ENCODE data around the gene NELL1. TPM values are rescaled to one million over a fixed set of nuclear protein-coding genes. Genes with fewer than 3 reads are reported as not detected.

Gene NELL1
- total RNA-seq, 2 donors from 2014 or later, result 0.09 to 0.11 TPM

GRCh38 chr11:21254055-21254454 is 584.7 kb downstream of the NELL1 start:
- H3K9me3 Mint-ChIP-seq, result peaks cover 1% of the 10 kb centered on the region
- DNase-seq, result no peak
- H3K4me3 ChIP-seq (ENCODE audit: low read length), result no peak overlapping the region
- H3K27ac ChIP-seq (ENCODE audit: low read depth, low read length), result no peak overlapping the region
- H3K4me1 ChIP-seq (ENCODE audit: control insufficient read depth, insufficient read depth, low read length), result no peaks in the 10 kb centered on the region
- H3K9me3 ChIP-seq (ENCODE audit: control insufficient read depth, low read length), result no peaks in the 10 kb centered on the region
- no peak overlapping the region for H3K27ac Mint-ChIP-seq
- peaks cover 11% of the 10 kb centered on the region for H3K27me3 ChIP-seq (ENCODE audit: control insufficient read depth, insufficient read depth, low read length, poor library complexity, severe bottlenecking)
- H3K27me3 Mint-ChIP-seq (ENCODE audit: insufficient read depth), result peaks cover 10% of the 10 kb centered on the region
- H3K4me3 Mint-ChIP-seq, result no peak overlapping the region
- H3K36me3 Mint-ChIP-seq (ENCODE audit: low read depth), result no peaks in the 10 kb centered on the region
- no peak overlapping the region for H3K9ac ChIP-seq (ENCODE audit: extremely low read depth, low read length, poor library complexity, severe bottlenecking)
- no peak for TF ChIP-seq CTCF (conservative IDR thresholded peaks at IDR 0.05)
- peaks cover 12% of the 10 kb centered on the region for H3K4me1 Mint-ChIP-seq
- no peaks in the 10 kb centered on the region for H3K36me3 ChIP-seq (ENCODE audit: control insufficient read depth, insufficient read depth, low read length)

- H3K4me1 ChIP-seq (ENCODE audit: control insufficient read depth, insufficient read depth, low read length), result no peaks in the 10 kb centered on the region
- no peak overlapping the region for H3K27ac ChIP-seq (ENCODE audit: low read depth, low read length)
- no peak overlapping the region for H3K4me3 ChIP-seq (ENCODE audit: low read length)
- TF ChIP-seq CTCF (conservative IDR thresholded peaks at IDR 0.05), result no peak
- no peaks in the 10 kb centered on the region for H3K9me3 ChIP-seq (ENCODE audit: control insufficient read depth, low read length)
- 86 to 100% methylated on average over 3 of the region's 3 CpGs for WGBS, 2 experiments (ENCODE audit: insufficient coverage in 1 of 2, insufficient read length in 1 of 2)
- H3K9ac ChIP-seq (ENCODE audit: extremely low read depth, low read length, poor library complexity, severe bottlenecking), result no peak overlapping the region
- Mint-ChIP-seq H3K36me3 (ENCODE audit: low read depth) (no peaks in the 10 kb centered on the region), H3K9me3 (peaks cover 1% of the 10 kb centered on the region), H3K4me1 (peaks cover 7% of the 10 kb centered on the region), H3K4me3 (no peak overlapping the region), H3K27ac (no peak overlapping the region), H3K27me3 (ENCODE audit: insufficient read depth) (peaks cover 10% of the 10 kb centered on the region)
- peaks cover 11% of the 10 kb centered on the region for H3K27me3 ChIP-seq (ENCODE audit: control insufficient read depth, insufficient read depth, low read length, poor library complexity, severe bottlenecking)
- no peaks in the 10 kb centered on the region for H3K36me3 ChIP-seq (ENCODE audit: control insufficient read depth, insufficient read depth, low read length)
- DNase-seq, result no peak
Measured at GRCh38 chr11:21254790-21255189, 585.4 kb downstream of the NELL1 start.

- no peak overlapping the region for H3K27ac ChIP-seq (ENCODE audit: low read depth, low read length)
- no peak for TF ChIP-seq CTCF (conservative IDR thresholded peaks at IDR 0.05)
- H3K9ac ChIP-seq (ENCODE audit: extremely low read depth, low read length, poor library complexity, severe bottlenecking), result no peak overlapping the region
- no peak overlapping the region for H3K4me3 Mint-ChIP-seq
- no peaks in the 10 kb centered on the region for H3K36me3 ChIP-seq (ENCODE audit: control insufficient read depth, insufficient read depth, low read length)
- no peak overlapping the region for H3K27ac Mint-ChIP-seq
- peaks cover 3% of the 10 kb centered on the region for H3K4me1 Mint-ChIP-seq
- peaks cover 5% of the 10 kb centered on the region for H3K27me3 Mint-ChIP-seq (ENCODE audit: insufficient read depth)
- no peak for DNase-seq
- peaks cover 1% of the 10 kb centered on the region for H3K9me3 Mint-ChIP-seq
- H3K9me3 ChIP-seq (ENCODE audit: control insufficient read depth, low read length), result no peaks in the 10 kb centered on the region
- H3K27me3 ChIP-seq (ENCODE audit: control insufficient read depth, insufficient read depth, low read length, poor library complexity, severe bottlenecking), result peaks cover 7% of the 10 kb centered on the region
- peaks cover 3% of the 10 kb centered on the region for H3K4me1 ChIP-seq (ENCODE audit: control insufficient read depth, insufficient read depth, low read length)
- H3K36me3 Mint-ChIP-seq (ENCODE audit: low read depth), result no peaks in the 10 kb centered on the region
- H3K4me3 ChIP-seq (ENCODE audit: low read length), result no peak overlapping the region
Measured at GRCh38 chr11:21257461-21257860, 588.1 kb downstream of the NELL1 start.
